22Rv1 (cell line): ENCODE results near the gene CDYL.

Experiments
- ZFX ChIP-seq: fragments of 450-650 bp; IDR thresholded peaks from 2 replicates; pipeline ENCODE4 v1.6.1; 2017; ENCODE audit warnings: antibody characterized with exemption, borderline replicate concordance
- TF ChIP-seq, protein P1 (sequence below): fragments of 450-650 bp; IDR thresholded peaks from 2 replicates; pipeline ENCODE4 v1.5.1; 2017; ENCODE audit warnings: mild to moderate bottlenecking

DNA sequence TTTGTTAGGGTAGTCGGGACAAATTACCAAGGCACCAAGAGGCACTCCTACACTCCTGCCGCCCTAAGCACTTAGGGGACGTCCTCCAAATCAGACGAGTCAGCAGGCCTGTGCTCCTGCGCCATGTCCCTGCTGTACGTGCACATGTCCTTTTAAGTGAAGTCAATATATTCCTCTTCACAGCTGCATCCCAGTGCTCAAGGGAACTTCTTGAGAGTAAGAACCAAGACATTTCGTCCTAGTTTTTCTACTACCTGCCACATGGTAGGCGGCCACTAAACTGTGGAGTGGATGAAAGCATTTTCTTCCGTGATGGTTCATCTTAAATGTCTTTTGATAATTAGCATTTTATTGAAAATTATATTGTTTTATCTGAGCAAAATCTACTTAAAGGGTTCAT, 126.9 kb downstream of the CDYL start:
- TF ChIP-seq, protein P1, sequence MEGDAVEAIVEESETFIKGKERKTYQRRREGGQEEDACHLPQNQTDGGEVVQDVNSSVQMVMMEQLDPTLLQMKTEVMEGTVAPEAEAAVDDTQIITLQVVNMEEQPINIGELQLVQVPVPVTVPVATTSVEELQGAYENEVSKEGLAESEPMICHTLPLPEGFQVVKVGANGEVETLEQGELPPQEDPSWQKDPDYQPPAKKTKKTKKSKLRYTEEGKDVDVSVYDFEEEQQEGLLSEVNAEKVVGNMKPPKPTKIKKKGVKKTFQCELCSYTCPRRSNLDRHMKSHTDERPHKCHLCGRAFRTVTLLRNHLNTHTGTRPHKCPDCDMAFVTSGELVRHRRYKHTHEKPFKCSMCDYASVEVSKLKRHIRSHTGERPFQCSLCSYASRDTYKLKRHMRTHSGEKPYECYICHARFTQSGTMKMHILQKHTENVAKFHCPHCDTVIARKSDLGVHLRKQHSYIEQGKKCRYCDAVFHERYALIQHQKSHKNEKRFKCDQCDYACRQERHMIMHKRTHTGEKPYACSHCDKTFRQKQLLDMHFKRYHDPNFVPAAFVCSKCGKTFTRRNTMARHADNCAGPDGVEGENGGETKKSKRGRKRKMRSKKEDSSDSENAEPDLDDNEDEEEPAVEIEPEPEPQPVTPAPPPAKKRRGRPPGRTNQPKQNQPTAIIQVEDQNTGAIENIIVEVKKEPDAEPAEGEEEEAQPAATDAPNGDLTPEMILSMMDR: no peak
- TF ChIP-seq ZFX: no peak
